Ovary (tissue), 3 donors: Measurements from ENCODE around the gene LEO1.

Experiments used
- CTCF ChIP-seq, 3 donors: fragments of 450-650 bp in 2 of 3; fragments of 200-600 bp in 1 of 3; IDR thresholded peaks; one replicate each; pipeline versions ENCODE4 v1.5.1 to v1.8.0; 2016 to 2022; ENCODE audit warnings: antibody characterized with exemption in 3 of 3, mild to moderate bottlenecking in 1 of 3
- POLR2A ChIP-seq: fragments of 450-650 bp; IDR thresholded peaks from one replicate; pipeline ENCODE4 v1.6.1; 2017; ENCODE audit warnings: antibody characterized with exemption, mild to moderate bottlenecking, moderate library complexity
- donor health status: DM: no; HTN: no; CAD: no.

GRCh38 chr15:51939216-51939615 is 32.4 kb downstream of the LEO1 start:
- TF ChIP-seq CTCF (IDR thresholded peaks at IDR 0.05) (no peak), POLR2A (no peak)
